HG03520 (cell line): ENCODE data around the gene SORCS3.

ENCODE experiments used
- ATAC-seq: cut with Tn5 transposase; IDR thresholded peaks from one replicate; pipeline ENCODE4 v1.9.1; 2021; ENCODE audit warnings: mild to moderate bottlenecking, moderate library complexity; ENCODE audit not compliant: unreplicated experiment

The SORCS3 gene

GRCh38 chr10:104907521-104907920, 266.4 kb downstream of the SORCS3 start:
- no peak for ATAC-seq

- ATAC-seq = no peak
These were observed 267.5 kb downstream of the SORCS3 start for GRCh38 chr10:104908581-104908980.

DNA sequence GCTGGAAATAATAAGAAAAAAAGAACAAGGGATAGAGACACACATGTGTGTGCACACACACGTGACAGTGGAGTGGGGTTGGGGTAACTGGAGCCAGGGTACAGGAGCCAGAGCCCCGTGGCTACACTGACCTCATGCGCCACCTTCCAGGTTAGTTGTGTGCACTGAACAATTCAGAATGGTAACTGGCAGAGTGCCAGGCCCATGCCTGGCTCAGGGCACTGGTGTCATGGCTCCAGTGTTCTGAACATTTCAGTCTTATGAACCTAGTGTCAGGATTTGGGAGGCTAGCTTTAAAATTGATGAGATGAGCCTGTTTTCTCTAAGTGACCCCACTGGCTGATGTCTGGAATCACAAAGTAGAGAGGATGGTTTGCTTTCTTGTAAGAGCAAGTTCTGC, 269.6 kb downstream of the SORCS3 start:
- no peak for ATAC-seq

- no peak for ATAC-seq
These were observed 272.3 kb downstream of the SORCS3 start for GRCh38 chr10:104913390-104913789.

DNA sequence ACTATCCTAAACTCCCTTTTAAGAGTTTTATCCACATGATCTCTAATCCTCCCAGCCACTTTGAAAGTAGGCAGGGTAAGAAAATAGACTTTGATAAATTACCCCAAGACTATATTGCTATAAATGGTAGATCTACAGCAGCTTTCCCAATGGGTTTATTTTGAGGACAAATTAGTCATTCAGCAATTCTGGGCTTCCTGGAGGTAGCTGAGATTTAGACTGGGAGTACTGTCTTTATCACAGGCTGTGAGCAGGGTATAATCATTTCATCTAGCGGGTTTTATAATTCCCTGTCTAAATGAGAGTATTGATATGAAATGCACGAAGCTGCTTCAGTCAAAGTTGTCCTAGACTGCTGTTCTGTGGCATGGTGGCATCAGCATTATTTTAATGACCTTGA, 279.4 kb downstream of the SORCS3 start:
- no peak for ATAC-seq

- ATAC-seq = no peak
These were observed 280.7 kb downstream of the SORCS3 start for GRCh38 chr10:104921763-104922162.

- ATAC-seq = peak; percentile 81
These were observed 281.7 kb downstream of the SORCS3 start for GRCh38 chr10:104922810-104923209.

GRCh38 chr10:104923501-104923900, 282.4 kb downstream of the SORCS3 start:
- peak; percentile 2 for ATAC-seq

DNA sequence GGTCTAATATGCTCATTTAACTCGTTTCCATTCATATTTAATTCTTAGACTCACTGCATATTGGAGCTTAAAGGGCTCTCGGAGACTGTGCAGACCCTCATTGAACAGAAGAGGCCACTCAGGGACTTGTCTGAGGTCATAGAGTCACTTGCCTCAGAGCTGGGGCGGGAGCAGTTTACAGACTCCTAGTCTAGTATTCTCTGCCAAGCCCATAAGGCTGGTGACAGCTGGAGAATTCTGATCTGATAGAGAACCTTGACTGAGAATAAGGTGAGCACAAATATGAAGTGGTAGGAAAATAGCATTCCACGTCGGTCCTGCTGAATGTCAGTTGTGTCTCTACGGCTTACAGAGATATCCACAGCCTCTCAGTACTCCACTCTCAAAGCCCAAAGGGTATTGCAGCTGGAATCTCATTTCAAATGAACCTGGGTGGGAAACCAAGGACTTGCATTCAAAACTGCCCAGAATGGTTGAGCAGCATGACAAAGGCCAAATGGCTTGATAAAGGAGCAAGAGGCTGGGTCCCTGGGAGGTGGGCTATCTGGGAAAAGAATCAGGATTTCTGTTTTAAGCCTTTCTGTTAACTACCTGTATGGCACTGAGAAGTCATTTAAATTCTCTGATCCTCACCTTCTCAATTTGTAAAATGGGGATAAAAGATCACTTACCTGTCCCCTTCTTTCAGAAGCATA, 283.2 kb downstream of the SORCS3 start:
- ATAC-seq = no peak

DNA sequence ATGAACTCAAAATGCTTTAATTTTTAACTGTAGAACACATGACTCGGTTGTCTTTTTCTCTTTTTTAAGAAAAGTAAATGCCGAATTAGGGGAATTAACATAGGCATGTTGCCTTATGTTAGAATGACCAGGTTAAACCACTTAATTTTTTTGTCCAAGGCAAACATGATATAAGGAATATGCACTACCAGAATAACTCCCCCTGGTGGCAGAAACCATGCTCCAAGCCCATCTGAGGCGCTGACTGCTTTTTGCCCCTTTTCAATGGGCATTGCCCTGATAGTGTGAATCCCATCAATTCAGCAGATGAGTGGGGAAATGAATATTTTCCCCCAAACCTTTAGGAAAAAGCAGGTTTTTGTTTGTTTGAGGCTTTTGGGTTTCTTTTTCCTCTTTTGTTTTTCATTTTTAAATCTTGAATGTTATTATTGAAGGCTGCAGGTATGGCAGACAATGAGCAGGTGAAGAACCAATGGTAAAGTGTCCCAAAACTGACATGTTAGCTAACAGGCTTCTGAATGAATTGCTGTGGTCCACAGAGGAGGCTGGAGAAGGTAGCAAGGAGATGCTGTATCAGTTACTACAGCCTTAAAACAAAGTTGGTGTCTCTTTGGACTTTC, 284.3 kb downstream of the SORCS3 start:
- ATAC-seq = no peak

DNA sequence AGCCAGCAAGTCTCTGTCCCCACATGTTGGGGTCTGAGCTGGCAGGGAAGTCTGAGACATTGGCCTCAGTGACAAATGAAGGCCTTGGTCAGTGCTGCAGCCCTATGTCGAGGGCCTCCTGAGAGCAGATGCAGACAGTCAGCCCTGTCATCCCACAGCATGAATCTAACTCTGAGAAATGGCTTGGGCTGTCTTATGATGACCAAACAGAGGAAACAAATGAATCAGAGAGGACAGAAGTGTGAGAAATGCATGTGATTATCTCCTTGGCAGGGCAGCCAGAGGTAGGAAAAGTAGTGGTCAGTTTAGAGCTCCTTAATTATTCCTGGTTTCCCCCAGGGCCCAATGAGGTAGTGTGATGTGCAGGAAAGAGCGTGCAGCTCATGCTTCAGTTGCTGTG, 287.6 kb downstream of the SORCS3 start:
- no peak for ATAC-seq

GRCh38 chr10:104931612-104932134, 290.6 kb downstream of the SORCS3 start:
- ATAC-seq = no peak

DNA sequence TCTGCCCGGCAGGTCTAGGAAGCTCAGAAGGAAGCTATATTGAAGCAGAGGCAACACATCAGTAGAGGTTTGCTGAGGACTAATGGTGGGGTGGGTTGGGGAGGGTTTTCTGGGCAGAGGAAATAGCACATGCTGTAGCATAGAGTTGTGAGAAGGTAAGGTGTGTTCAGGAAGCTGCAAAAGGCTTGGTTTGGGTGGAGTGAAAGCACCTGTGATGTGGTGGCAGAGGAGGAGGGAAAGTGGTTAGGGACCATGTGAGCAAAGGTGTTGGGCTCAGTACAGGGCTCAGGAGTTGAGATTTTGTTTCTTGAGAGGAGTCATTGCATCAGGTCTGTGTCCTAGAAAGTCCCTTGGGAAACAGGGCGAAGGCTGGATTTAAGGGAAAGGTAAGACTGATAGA, 294.6 kb downstream of the SORCS3 start:
- no peak for ATAC-seq

GRCh38 chr10:104937567-104937966, 296.5 kb downstream of the SORCS3 start:
- no peak for ATAC-seq

DNA sequence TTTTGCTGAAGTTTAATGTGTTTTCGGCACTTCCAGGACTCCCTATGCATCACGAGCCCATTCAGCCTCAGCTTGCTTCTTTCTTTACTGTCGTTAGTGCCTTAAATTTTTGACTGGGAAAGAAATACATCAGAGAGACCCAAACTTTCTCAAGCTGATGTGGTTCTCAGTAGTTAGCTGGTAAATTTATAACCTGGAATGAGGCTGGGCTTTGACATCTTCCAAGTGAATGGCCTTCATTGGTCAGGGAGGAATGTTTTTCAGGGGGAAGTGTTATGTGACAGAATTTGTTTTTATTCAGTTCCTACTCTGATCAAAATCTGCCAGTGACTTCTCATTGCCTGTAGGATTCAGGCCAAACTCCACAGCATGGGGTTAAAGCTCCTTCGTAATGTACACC, 296.9 kb downstream of the SORCS3 start:
- ATAC-seq = no peak

DNA sequence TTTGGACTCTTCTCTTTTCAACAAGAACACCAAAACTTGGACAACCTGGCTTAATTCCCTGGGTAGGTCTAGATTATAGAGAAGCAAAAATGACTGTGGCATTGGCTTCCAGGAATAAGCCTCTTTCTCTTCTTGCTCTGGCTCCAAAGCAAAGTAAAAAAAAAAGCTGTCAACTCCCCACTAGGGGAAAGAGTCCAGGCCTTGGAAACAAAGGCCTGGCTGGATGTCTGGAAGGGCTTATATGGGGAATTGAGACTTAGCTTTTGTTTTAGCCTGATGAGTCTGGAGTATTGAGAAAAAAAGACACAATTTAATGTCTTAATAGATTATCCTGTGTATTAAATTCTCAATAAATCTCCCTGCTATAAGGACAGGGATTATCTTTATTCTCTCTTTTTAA, 300.6 kb downstream of the SORCS3 start:
- ATAC-seq = no peak

- ATAC-seq = no peak
These were observed 306.2 kb downstream of the SORCS3 start for GRCh38 chr10:104947314-104947713.

- no peak for ATAC-seq
These were observed 316.2 kb downstream of the SORCS3 start for GRCh38 chr10:104957178-104957841.

- ATAC-seq = no peak
These were observed 325.6 kb downstream of the SORCS3 start for GRCh38 chr10:104966563-104967297.

DNA sequence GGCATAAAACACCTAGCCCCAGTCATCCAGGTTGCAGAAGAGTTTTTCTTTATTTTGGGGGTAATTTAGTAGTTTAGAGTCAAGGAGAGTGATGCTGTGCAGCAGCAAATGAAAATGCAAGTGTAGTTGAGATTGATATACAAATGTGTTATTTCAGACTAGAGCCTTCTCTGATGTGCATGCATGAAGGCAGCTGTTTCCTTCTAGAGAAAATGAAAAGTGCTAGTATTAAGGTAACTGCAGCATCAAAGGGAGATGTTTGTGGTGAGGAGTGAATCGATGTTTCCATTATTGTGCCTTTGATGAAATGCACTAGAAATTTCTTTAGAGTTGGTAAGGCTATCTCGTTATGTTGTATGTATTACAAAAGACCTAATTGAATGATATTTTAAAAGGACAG, 339.3 kb downstream of the SORCS3 start:
- ATAC-seq = no peak

DNA sequence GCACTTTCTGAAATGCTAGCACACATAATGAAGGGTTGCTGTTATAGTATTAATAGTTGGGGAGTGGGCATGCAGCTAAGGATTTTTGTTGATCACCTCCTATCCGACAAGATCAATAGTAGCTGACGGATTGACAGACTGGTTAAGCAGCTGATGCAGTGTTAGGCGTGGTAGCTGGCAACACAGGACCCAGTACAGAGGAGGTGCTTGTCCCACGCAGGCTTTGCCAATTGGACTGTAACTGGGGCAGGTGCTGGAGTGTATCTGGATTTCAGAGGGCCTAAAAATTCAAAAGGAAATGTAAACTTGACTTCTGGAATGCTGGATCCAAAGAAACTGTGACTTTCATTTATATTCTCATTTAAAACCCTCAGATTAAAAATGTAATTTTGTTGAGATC, 340.9 kb downstream of the SORCS3 start:
- ATAC-seq = no peak
